HEK293 (cell line): Measurements from ENCODE around the gene DDR2.

Source experiments
- CTCF ChIA-PET: fragments of 350-600 bp; formaldehyde crosslinking; extraction: SDS; loops from one replicate; lab custom pipeline; 2021; ENCODE audit warnings: antibody characterized with exemption; lab: Yijun Ruan, JAX
- POLR2A ChIA-PET: fragments of 300-600 bp; formaldehyde crosslinking; extraction: SDS; loops from one replicate; lab custom pipeline; 2020; ENCODE audit warnings: antibody characterized with exemption, inconsistent platforms; lab: Yijun Ruan, JAX
- H3K27ac ChIP-seq: fragments of 200-500 bp; sonication (Bioruptor generic); 2 replicates; pipeline ENCODE4 v1.5.1; 2014; ENCODE audit warnings: low read depth, low read length, control low read depth, inconsistent platforms; ENCODE audit errors: extremely low read depth
- H3K36me3 ChIP-seq, 2 experiments: fragments of 200-500 bp in 1 of 2; sonication (Bioruptor generic) in 1 of 2; 1 replicate in 1 of 2; 2 replicates in 1 of 2; pipeline ENCODE4 v1.5.1; 2014 to 2017; ENCODE audit warnings: inconsistent platforms in 2 of 2, low read length in 2 of 2; ENCODE audit not compliant: control insufficient read depth in 2 of 2, insufficient read depth in 1 of 2
- H3K4me1 ChIP-seq: fragments of 200-500 bp; sonication (Bioruptor generic); 2 replicates; pipeline ENCODE4 v1.5.1; 2014; ENCODE audit warnings: mild to moderate bottlenecking, low read length, inconsistent platforms; ENCODE audit not compliant: control insufficient read depth, insufficient read depth
- H3K4me3 ChIP-seq: 2 replicates; pipeline ENCODE4 v1.5.1; 2011; ENCODE audit warnings: low read depth, mild to moderate bottlenecking, control low read depth, low read length, moderate library complexity
- H3K9me3 ChIP-seq: fragments of 200-500 bp; sonication (Bioruptor generic); 2 replicates; pipeline ENCODE4 v1.5.1; 2014; ENCODE audit warnings: low read depth, low read length, inconsistent platforms; ENCODE audit not compliant: control insufficient read depth, insufficient read depth
- FEZF1 ChIP-seq: fragments of 450-650 bp; formaldehyde crosslinking; IDR thresholded peaks from 2 replicates; pipeline ENCODE4 v1.5.1; 2016; ENCODE audit warnings: missing biosample characterization, missing genetic modification characterization
- GLIS1 ChIP-seq: fragments of 450-650 bp; formaldehyde crosslinking; IDR thresholded peaks from 2 replicates; pipeline ENCODE4 v1.5.1; 2016; ENCODE audit warnings: missing biosample characterization, missing genetic modification characterization
- ZBTB17 ChIP-seq: fragments of 450-650 bp; formaldehyde crosslinking; IDR thresholded peaks from 2 replicates; pipeline ENCODE4 v1.5.1; 2016; ENCODE audit warnings: missing biosample characterization, missing genetic modification characterization
- ZNF10 ChIP-seq: fragments of 450-650 bp; formaldehyde crosslinking; IDR thresholded peaks from 2 replicates; pipeline ENCODE4 v1.5.1; 2017; ENCODE audit warnings: missing biosample characterization, missing genetic modification characterization
- ZNF146 ChIP-seq: fragments of 450-650 bp; formaldehyde crosslinking; IDR thresholded peaks from 2 replicates; pipeline ENCODE4 v1.5.1; 2016; ENCODE audit warnings: missing biosample characterization, missing genetic modification characterization
- ZNF223 ChIP-seq: fragments of 450-650 bp; formaldehyde crosslinking; IDR thresholded peaks from 2 replicates; pipeline ENCODE4 v1.5.1; 2016; ENCODE audit warnings: missing biosample characterization, missing genetic modification characterization
- ZNF292 ChIP-seq: fragments of 450-650 bp; formaldehyde crosslinking; IDR thresholded peaks from 2 replicates; pipeline ENCODE4 v1.5.1; 2016; ENCODE audit warnings: low read depth, missing biosample characterization, missing genetic modification characterization, borderline replicate concordance
- ZNF350 ChIP-seq: fragments of 450-650 bp; formaldehyde crosslinking; IDR thresholded peaks from 2 replicates; pipeline ENCODE4 v1.5.0; 2017; ENCODE audit warnings: missing biosample characterization, mild to moderate bottlenecking, missing genetic modification characterization
- ZNF521 ChIP-seq: fragments of 450-650 bp; formaldehyde crosslinking; IDR thresholded peaks from 2 replicates; pipeline ENCODE4 v1.5.1; 2017; ENCODE audit warnings: missing biosample characterization, mild to moderate bottlenecking, missing genetic modification characterization
- ZNF596 ChIP-seq: fragments of 450-650 bp; IDR thresholded peaks from 2 replicates; pipeline ENCODE4 v1.5.0; 2018; ENCODE audit warnings: missing biosample characterization, mild to moderate bottlenecking, missing genetic modification characterization, moderate library complexity
- ZNF600 ChIP-seq: fragments of 450-650 bp; formaldehyde crosslinking; IDR thresholded peaks from 2 replicates; pipeline ENCODE4 v1.5.1; 2016; ENCODE audit warnings: missing biosample characterization, missing genetic modification characterization
- ZNF660 ChIP-seq: fragments of 450-650 bp; IDR thresholded peaks from 2 replicates; pipeline ENCODE4 v1.5.1; 2018; ENCODE audit warnings: missing biosample characterization, mild to moderate bottlenecking, missing genetic modification characterization
- ZNF768 ChIP-seq: fragments of 450-650 bp; formaldehyde crosslinking; IDR thresholded peaks from 2 replicates; pipeline ENCODE4 v1.5.1; 2018; ENCODE audit warnings: missing biosample characterization, mild to moderate bottlenecking, missing genetic modification characterization
- TF ChIP-seq, protein P1 (sequence below): fragments of 450-650 bp; formaldehyde crosslinking; IDR thresholded peaks from 2 replicates; pipeline ENCODE4 v1.5.1; 2016; ENCODE audit warnings: missing biosample characterization, missing genetic modification characterization
- TF ChIP-seq, protein P2 (sequence below): fragments of 450-650 bp; formaldehyde crosslinking; IDR thresholded peaks from 2 replicates; pipeline ENCODE4 v1.5.1; 2016; ENCODE audit warnings: missing biosample characterization, missing genetic modification characterization
- TF ChIP-seq, protein P3 (sequence below): fragments of 450-650 bp; formaldehyde crosslinking; IDR thresholded peaks from 2 replicates; pipeline ENCODE4 v1.5.1; 2016; ENCODE audit warnings: missing biosample characterization, missing genetic modification characterization
- TF ChIP-seq, protein P4 (sequence below): fragments of 450-650 bp; IDR thresholded peaks from 2 replicates; pipeline ENCODE4 v1.5.1; 2018; ENCODE audit warnings: missing biosample characterization, mild to moderate bottlenecking, missing genetic modification characterization
- TF ChIP-seq, protein P5 (sequence below): fragments of 450-650 bp; formaldehyde crosslinking; IDR thresholded peaks from 2 replicates; pipeline ENCODE4 v1.5.1; 2017; ENCODE audit warnings: missing biosample characterization, missing genetic modification characterization

DDR2 gene

DNA sequence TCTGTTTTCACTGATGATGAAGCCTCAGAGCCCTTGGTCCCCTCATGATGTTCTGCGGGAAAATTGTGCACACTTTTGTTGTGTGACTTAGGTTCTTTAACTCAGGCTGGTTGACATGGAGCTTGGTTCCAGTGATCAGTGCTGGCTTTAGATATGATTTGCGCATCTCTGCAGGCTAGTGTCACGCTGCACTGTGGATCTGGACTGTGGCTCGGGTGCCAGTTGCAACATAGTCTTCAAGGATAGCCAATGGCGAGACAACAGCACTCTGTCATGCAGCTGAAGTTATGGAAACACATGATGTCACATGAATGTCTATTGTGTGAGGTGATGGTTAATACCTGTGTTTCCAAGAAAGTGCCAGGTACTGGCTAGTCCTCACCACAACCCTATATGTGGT lies 56.7 kb downstream of the DDR2 start:
- Histone ChIP-seq H3K27ac (no peak overlapping the region), H3K9me3 (no peaks in the 10 kb centered on the region), H3K4me1 (no peaks in the 10 kb centered on the region), H3K36me3 (no peaks in the 10 kb centered on the region), H3K4me3 (no peak overlapping the region)
- ChIA-PET CTCF (interaction anchor here (0.7 to 0.8 kb wide), 2 partner anchors 18 to 75 kb away, joined by 3 to 6 read pairs; no protein-coding TSS in a partner anchor), POLR2A (no interaction called here)
- TF ChIP-seq, protein P1, sequence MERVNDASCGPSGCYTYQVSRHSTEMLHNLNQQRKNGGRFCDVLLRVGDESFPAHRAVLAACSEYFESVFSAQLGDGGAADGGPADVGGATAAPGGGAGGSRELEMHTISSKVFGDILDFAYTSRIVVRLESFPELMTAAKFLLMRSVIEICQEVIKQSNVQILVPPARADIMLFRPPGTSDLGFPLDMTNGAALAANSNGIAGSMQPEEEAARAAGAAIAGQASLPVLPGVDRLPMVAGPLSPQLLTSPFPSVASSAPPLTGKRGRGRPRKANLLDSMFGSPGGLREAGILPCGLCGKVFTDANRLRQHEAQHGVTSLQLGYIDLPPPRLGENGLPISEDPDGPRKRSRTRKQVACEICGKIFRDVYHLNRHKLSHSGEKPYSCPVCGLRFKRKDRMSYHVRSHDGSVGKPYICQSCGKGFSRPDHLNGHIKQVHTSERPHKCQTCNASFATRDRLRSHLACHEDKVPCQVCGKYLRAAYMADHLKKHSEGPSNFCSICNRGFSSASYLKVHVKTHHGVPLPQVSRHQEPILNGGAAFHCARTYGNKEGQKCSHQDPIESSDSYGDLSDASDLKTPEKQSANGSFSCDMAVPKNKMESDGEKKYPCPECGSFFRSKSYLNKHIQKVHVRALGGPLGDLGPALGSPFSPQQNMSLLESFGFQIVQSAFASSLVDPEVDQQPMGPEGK (tag by site-specific recombination) = no peak
- no peak for TF ChIP-seq GLIS1
- TF ChIP-seq ZNF146 (tag by site-specific recombination) = no peak

DNA sequence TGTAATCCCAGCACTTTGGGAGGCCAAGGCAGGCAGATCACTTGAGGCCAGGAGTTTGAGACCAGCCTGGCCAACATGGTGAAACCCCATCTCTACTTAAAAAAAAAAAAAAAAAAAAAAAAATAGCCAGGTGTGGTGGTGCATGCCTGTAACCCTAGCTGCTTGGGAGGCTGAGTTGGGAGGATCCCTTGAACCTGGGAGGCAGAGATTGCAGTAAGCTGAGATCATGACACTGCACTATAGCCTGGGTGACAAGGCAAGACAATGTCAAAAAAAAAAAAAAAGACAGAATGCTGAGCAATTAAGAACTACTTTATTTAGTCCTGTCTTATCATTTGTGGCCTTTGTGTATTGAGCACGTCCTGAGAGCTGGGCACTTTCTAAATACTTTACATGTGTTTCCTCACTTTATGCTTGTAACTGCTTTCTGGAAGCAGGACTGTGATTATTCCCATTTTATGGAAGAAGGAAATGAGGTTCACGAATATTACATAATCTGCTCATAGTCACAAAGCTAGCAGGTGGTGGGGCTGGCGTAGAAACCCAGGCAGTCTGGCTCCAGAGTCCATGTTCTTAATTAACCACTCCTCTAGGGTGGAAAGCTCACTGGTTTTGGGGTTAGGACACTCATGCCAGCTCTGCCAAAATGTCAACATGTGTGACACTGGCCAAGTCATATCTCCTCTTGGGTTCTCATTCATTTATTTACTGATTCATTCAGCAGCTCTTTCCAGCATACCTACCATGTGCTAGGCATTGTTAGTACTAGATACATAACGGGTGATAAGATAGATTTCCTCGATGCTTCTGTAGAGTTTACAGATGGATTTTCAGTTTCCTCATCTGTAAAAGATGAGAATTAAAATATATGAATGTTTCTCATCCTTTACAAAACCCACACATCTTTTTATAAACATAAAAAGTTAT lies 57.7 kb downstream of the DDR2 start:
- CTCF ChIA-PET = interaction anchor here (0.7 to 0.8 kb wide), 2 partner anchors 19 to 197 kb away, joined by 3 read pairs; no protein-coding TSS in a partner anchor
- TF ChIP-seq, protein P2, sequence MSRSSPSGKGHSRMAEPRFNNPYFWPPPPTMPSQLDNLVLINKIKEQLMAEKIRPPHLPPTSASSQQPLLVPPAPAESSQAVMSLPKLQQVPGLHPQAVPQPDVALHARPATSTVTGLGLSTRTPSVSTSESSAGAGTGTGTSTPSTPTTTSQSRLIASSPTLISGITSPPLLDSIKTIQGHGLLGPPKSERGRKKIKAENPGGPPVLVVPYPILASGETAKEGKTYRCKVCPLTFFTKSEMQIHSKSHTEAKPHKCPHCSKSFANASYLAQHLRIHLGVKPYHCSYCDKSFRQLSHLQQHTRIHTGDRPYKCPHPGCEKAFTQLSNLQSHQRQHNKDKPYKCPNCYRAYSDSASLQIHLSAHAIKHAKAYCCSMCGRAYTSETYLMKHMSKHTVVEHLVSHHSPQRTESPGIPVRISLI (tag by site-specific recombination) = peak; percentile 94
- no peak for TF ChIP-seq ZNF596 (tag by site-specific recombination)

DNA sequence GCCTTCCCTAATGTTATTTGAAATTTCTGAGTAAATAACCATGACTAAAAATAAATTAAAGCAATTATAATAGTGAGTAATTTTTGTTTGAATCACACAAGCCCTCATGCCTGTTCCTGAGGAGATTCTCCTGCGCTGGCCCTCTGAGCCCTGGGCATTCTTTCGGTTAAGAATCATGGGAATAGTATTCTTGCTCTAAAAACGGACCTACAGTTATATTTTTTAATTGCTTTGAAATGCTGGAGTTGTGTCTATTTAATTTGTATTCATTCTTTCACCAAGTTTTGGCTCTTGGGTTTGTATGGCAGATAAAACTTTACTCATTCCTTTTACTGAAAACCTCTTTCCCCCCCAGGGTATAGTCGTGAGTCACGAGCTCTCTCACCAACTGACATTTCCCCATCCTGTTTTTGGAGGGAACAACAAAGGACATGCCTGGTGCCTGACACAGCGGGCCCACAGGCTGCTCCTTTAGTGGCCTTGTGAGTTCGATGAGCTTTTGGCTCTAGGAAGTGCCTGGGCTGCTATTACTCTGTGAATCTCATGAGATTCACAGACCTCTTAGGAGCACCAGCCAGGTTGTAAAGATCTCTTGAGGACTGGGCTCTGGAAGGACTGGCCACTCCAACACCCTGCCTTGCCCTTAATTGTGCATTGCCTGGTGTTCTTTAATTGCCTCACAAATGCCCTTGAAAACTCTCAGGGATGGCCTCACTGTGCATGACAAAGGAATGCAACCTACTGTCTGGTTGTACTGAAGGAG lies 58.6 kb downstream of the DDR2 start:
- Histone ChIP-seq H3K27ac (no peak overlapping the region), H3K4me1 (no peaks in the 10 kb centered on the region), H3K4me3 (no peak overlapping the region), H3K9me3 (no peaks in the 10 kb centered on the region), H3K36me3 (no peaks in the 10 kb centered on the region)
- ChIA-PET CTCF (interaction anchor here (0.6 kb wide), 1 partner anchor 31 kb away, joined by 3 read pairs; no protein-coding TSS in a partner anchor), POLR2A (no interaction called here)
- TF ChIP-seq FEZF1 (tag by site-specific recombination) (peak; percentile 81), ZNF521 (tag by site-specific recombination) (no peak), ZNF10 (tag by site-specific recombination) (no peak), ZBTB17 (tag by site-specific recombination) (peak; percentile 61; the same call in 1 of the 2 replicates), ZNF223 (tag by site-specific recombination) (no peak), ZNF660 (0 out of 2 replicates have a peak, but pooled peaks have one; percentile 25), ZNF600 (tag by site-specific recombination) (no peak), ZNF292 (tag by site-specific recombination) (no peak), ZNF768 (tag by site-specific recombination) (no peak), ZNF350 (tag by site-specific recombination) (0 out of 2 replicates have a peak, but pooled peaks have one; percentile 18)
- TF ChIP-seq, protein P3, sequence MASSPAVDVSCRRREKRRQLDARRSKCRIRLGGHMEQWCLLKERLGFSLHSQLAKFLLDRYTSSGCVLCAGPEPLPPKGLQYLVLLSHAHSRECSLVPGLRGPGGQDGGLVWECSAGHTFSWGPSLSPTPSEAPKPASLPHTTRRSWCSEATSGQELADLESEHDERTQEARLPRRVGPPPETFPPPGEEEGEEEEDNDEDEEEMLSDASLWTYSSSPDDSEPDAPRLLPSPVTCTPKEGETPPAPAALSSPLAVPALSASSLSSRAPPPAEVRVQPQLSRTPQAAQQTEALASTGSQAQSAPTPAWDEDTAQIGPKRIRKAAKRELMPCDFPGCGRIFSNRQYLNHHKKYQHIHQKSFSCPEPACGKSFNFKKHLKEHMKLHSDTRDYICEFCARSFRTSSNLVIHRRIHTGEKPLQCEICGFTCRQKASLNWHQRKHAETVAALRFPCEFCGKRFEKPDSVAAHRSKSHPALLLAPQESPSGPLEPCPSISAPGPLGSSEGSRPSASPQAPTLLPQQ (tag by site-specific recombination) = peak; percentile 96
- TF ChIP-seq, protein P4, sequence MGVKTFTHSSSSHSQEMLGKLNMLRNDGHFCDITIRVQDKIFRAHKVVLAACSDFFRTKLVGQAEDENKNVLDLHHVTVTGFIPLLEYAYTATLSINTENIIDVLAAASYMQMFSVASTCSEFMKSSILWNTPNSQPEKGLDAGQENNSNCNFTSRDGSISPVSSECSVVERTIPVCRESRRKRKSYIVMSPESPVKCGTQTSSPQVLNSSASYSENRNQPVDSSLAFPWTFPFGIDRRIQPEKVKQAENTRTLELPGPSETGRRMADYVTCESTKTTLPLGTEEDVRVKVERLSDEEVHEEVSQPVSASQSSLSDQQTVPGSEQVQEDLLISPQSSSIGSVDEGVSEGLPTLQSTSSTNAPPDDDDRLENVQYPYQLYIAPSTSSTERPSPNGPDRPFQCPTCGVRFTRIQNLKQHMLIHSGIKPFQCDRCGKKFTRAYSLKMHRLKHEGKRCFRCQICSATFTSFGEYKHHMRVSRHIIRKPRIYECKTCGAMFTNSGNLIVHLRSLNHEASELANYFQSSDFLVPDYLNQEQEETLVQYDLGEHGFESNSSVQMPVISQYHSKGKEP (tag by site-specific recombination) = no peak
- TF ChIP-seq, protein P5, sequence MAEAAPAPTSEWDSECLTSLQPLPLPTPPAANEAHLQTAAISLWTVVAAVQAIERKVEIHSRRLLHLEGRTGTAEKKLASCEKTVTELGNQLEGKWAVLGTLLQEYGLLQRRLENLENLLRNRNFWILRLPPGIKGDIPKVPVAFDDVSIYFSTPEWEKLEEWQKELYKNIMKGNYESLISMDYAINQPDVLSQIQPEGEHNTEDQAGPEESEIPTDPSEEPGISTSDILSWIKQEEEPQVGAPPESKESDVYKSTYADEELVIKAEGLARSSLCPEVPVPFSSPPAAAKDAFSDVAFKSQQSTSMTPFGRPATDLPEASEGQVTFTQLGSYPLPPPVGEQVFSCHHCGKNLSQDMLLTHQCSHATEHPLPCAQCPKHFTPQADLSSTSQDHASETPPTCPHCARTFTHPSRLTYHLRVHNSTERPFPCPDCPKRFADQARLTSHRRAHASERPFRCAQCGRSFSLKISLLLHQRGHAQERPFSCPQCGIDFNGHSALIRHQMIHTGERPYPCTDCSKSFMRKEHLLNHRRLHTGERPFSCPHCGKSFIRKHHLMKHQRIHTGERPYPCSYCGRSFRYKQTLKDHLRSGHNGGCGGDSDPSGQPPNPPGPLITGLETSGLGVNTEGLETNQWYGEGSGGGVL (tag by site-specific recombination) = peak; percentile 28; the same call in 1 of the 2 replicates

More for the DNA sequence above, 57.7 kb downstream of the DDR2 start:
- no peaks in the 10 kb centered on the region for H3K9me3 ChIP-seq
- no peak overlapping the region for H3K27ac ChIP-seq
- H3K4me3 ChIP-seq = no peak overlapping the region
- H3K36me3 ChIP-seq = no peaks in the 10 kb centered on the region
- H3K4me1 ChIP-seq = no peaks in the 10 kb centered on the region
- POLR2A ChIA-PET = no interaction called here
